DOHH2 (cell line): ENCODE data around the gene ZNFX1.

Source experiments
- CTCF ChIP-seq: fragments of 200-600 bp; sonication (generic); IDR thresholded peaks from one replicate; pipeline ENCODE4 v1.5.1; 2014; ENCODE audit warnings: antibody characterized with exemption, mild to moderate bottlenecking, low read depth, low read length; ENCODE audit not compliant: poor library complexity, severe bottlenecking
- EZH2phosphoT487 ChIP-seq: fragments of 200-600 bp; sonication (generic); IDR thresholded peaks from 2 replicates; pipeline ENCODE4 v1.6.1; 2017; ENCODE audit warnings: borderline replicate concordance, mild to moderate bottlenecking, antibody characterized with exemption, low read length, moderate library complexity, mixed read lengths

GRCh38 chr20:49259799-49260198 lies 18.1 kb downstream of the ZNFX1 start:
- TF ChIP-seq CTCF (no peak), EZH2phosphoT487 (no peak)
